ENCODE data around the gene DUSP2.

The DUSP2 gene

DNA sequence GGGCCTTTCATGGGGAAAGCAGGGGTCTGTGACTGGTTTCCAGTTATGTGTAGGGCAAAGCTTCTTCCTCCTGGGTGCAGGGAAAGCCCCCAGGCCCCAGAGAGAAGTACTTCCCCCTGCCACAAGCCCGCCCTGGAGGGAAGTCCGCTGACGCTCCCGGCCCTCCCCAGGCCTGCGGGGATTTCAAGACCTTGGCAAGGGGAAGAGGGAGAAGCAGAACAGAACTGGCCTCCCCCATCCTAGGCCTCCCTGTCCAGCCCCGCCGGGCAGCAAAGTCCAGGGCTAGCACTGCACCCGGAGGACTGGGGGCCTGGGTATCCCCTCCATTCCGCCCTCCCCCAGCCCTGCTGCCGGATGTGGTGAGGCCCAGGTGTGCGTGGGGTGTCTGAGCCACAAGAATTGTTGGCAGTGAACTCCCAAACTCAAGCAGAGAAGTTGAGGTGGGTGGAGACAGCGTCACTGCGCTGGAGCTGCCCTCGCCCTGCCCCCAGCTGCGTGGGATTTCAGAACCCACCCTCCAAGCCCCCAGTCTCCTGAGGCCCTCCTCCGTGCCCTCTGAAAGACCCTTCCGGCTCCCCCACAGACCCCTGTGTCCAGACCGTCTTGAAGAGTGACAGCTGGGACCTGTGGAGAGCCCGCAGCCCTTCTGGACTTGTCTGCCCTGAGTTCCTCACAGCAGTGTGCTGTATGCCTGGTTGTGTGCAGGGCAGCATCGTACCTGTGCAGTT is 1.1 kb upstream of the DUSP2 start:
- TF ChIP-seq, protein P1, sequence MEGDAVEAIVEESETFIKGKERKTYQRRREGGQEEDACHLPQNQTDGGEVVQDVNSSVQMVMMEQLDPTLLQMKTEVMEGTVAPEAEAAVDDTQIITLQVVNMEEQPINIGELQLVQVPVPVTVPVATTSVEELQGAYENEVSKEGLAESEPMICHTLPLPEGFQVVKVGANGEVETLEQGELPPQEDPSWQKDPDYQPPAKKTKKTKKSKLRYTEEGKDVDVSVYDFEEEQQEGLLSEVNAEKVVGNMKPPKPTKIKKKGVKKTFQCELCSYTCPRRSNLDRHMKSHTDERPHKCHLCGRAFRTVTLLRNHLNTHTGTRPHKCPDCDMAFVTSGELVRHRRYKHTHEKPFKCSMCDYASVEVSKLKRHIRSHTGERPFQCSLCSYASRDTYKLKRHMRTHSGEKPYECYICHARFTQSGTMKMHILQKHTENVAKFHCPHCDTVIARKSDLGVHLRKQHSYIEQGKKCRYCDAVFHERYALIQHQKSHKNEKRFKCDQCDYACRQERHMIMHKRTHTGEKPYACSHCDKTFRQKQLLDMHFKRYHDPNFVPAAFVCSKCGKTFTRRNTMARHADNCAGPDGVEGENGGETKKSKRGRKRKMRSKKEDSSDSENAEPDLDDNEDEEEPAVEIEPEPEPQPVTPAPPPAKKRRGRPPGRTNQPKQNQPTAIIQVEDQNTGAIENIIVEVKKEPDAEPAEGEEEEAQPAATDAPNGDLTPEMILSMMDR (IDR thresholded peaks at IDR 0.05; ENCODE audit: low read depth, low read length), result no peak
- H3K4me1 ChIP-seq, result peaks cover 23% of the 10 kb centered on the region
- H3K9me3 ChIP-seq, result no peaks in the 10 kb centered on the region
- no peak overlapping the region for H3K4me3 ChIP-seq (ENCODE audit: low read depth, low read length)
- no peaks in the 10 kb centered on the region for H3K27me3 ChIP-seq
- H3K36me3 ChIP-seq, result no peaks in the 10 kb centered on the region
- no peak for DNase-seq

DNA sequence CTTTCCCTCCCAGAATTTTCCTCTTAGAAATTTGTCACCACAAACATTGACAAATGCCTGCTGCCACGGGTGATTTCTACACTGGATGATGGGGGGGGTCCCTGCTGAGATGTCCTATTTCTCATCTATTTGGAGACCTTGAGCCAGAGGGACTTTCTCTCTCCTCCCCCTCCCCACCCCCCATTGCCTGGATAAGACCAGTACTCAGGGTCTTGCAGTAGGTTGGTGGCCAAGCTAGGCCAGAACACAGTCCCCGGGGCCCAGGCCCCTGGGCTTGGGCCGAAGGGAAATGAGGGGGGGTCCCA is 560 bp upstream of the DUSP2 start:
- Histone ChIP-seq H3K36me3 (no peaks in the 10 kb centered on the region), H3K4me1 (peaks cover 23% of the 10 kb centered on the region), H3K4me3 (ENCODE audit: low read depth, low read length) (no peak overlapping the region), H3K27me3 (no peaks in the 10 kb centered on the region), H3K9me3 (no peaks in the 10 kb centered on the region)
- TF ChIP-seq, protein P1 (IDR thresholded peaks at IDR 0.05; ENCODE audit: low read depth, low read length), result no peak
- no peak for DNase-seq

DNA sequence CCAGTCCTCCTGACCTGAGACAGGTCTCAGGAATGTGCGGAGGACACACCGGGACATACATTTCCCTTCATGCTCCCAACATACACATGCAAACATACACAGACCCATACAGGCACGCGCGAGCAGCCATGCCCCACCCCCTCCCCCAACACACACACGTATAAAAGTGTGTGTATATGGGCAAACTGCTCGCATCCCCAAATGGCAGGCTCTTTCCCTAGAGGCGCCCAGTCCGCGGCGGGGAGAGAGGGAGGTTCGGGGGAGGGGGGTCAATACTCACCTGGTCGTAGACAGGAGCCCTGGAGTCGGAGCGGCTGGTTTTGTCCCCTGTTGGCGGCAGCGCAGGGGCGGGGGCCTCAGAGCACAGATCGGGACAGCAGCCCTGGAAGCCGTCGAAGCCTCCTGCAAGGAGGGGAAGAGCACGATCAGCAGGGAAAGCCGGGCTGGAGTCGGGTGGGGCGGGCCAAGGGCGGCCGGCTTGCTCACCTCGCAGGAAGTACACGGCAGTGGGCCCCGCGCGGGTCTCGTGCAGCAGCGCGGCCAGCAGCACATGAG is 682 bp downstream of the DUSP2 start:
- peaks cover 23% of the 10 kb centered on the region for H3K4me1 ChIP-seq
- no peaks in the 10 kb centered on the region for H3K27me3 ChIP-seq
- no peak overlapping the region for H3K4me3 ChIP-seq (ENCODE audit: low read depth, low read length)
- H3K36me3 ChIP-seq, result no peaks in the 10 kb centered on the region
- TF ChIP-seq, protein P1 (IDR thresholded peaks at IDR 0.05; ENCODE audit: low read depth, low read length), result no peak
- H3K9me3 ChIP-seq, result no peaks in the 10 kb centered on the region
- DNase-seq, result no peak

DNA sequence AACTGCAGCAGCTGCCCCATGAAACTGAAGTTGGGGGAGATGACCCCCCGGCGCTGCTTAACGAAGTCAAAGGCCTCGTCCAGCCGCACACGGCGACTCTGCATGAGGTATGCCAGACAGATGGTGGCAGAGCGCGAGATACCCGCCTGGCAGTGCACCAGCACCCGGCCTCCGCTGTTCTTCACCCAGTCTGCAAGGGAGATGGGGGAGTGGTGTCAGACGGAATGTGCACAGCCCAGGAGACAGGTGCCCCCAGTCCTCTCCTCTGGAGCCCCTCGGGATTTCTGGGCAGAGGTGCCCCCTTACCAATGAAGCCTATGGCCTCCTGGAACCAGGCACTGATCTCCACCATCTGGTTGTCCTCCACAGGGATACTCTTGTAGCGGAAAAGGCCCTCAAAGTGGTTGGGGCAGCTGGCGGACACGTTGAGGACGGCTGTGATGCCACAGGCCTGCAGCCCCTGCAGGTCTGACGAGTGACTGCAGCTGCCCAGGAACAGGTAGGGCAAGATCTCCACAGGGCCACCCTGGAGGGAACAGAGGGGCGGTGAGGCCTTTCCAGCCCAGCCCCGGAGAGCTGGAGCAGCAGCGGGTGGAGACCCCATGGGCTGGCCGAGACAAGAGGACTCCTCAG is 1.3 kb downstream of the DUSP2 start:
- Histone ChIP-seq H3K4me3 (ENCODE audit: low read depth, low read length) (no peak overlapping the region), H3K9me3 (no peaks in the 10 kb centered on the region), H3K4me1 (peaks cover 21% of the 10 kb centered on the region), H3K36me3 (no peaks in the 10 kb centered on the region), H3K27me3 (no peaks in the 10 kb centered on the region)
- TF ChIP-seq, protein P1 (IDR thresholded peaks at IDR 0.05; ENCODE audit: low read depth, low read length), result no peak
- no peak for DNase-seq

DNA sequence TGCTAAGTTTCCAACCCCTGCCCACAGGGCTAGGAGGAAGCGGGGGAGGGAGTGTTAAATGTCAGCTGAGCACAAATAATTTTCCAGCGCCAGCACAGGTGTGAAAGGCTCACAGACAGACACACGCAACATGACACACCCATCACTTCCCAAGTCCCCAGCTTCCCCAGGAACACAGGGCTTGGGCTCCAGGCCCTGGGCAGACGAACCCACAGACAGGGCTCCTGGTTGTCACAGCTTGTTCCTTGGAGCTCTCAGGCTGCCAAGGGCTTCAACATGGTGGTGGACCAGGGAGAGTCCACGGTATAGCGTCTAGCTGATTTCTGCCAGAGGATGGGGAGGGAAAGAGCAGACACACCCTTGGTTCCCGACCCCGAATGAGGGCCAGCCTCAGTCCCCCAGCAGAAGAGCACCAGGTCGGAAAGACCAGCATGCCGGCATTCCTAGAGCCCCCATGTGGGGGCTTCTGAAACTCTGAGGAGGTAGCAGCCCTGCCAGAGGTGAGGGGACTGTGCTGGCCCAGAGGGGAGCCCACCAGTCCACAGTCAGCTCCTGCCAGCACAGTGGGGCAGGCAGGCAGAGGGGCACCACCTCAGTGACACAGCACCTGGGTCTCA is 1.9 kb downstream of the DUSP2 start:
- Histone ChIP-seq H3K4me3 (ENCODE audit: low read depth, low read length) (no peak overlapping the region), H3K36me3 (no peaks in the 10 kb centered on the region), H3K4me1 (peaks cover 17% of the 10 kb centered on the region), H3K9me3 (no peaks in the 10 kb centered on the region), H3K27me3 (no peaks in the 10 kb centered on the region)
- no peak for DNase-seq
- TF ChIP-seq, protein P1 (IDR thresholded peaks at IDR 0.05; ENCODE audit: low read depth, low read length), result no peak
